Esophagus squamous epithelium (tissue), 5 donors: ENCODE data around the gene ITGB3. TPM values are rescaled to one million over a fixed set of nuclear protein-coding genes. Genes with fewer than 3 reads are reported as not detected.

ENCODE experiments used
- DNase-seq: peaks from one replicate; lab custom pipeline; 2025; lab: John Stamatoyannopoulos, UW
- H3K27ac ChIP-seq, 4 donors: fragments of 200-600 bp; sonication (generic); one replicate each; pipeline ENCODE4 v1.5.1; 2016 to 2019; ENCODE audit warnings: mild to moderate bottlenecking in 1 of 4
- H3K27me3 ChIP-seq, 4 donors: fragments of 200-600 bp; sonication (generic); 1 replicate in 3 of 4; 2 replicates in 1 of 4; pipeline versions ENCODE4 v1.5.1 to v1.6.0; 2017 to 2021; ENCODE audit warnings: antibody characterized with exemption in 1 of 4
- H3K36me3 ChIP-seq, 3 donors: fragments of 200-600 bp; sonication (generic); one replicate each; pipeline ENCODE4 v1.5.1; 2016 to 2019
- H3K4me1 ChIP-seq, 3 donors: fragments of 200-600 bp; sonication (generic); one replicate each; pipeline ENCODE4 v1.5.1; 2017 to 2019
- H3K4me3 ChIP-seq, 4 donors: fragments of 200-600 bp; sonication (generic); 1 replicate in 3 of 4; 2 replicates in 1 of 4; pipeline ENCODE4 v1.5.1; 2016 to 2019; ENCODE audit warnings: mild to moderate bottlenecking in 2 of 4, moderate library complexity in 1 of 4
- H3K9me3 ChIP-seq, 3 donors: fragments of 200-600 bp; sonication (generic); one replicate each; pipeline ENCODE4 v1.5.1; 2016 to 2019
- CTCF ChIP-seq, 6 experiments: fragments of 450-650 bp in 4 of 6; fragments of 200-600 bp in 2 of 6; sonication (generic) in 2 of 6; IDR thresholded peaks; one replicate each; pipeline ENCODE4 v1.5.1; 2016 to 2019; ENCODE audit warnings: antibody characterized with exemption in 6 of 6, mild to moderate bottlenecking in 4 of 6, moderate library complexity in 4 of 6
- POLR2A ChIP-seq, 4 donors: fragments of 450-650 bp; IDR thresholded peaks; one replicate each; pipeline ENCODE4 v1.6.1; 2017; ENCODE audit warnings: antibody characterized with exemption in 4 of 4, mild to moderate bottlenecking in 4 of 4, moderate library complexity in 3 of 4
- WGBS, 2 donors: methylation state at CpG; one replicate each; pipeline ENCODE4 v1.1.5; 2018; 5-methylcytosine and 5-hydroxymethylcytosine counted together
- intact Hi-C: fragments of 100-400 bp; cut with DNase I; formaldehyde crosslinking; loops from one replicate; pipeline ENCODE4 v1.15.0; 2022
- total RNA-seq, 4 donors: library from RNA; depleted of rRNA; stranded (reverse); fragments of >200 nt; gene quantifications; one replicate each; pipeline ENCODE4 v1.1.0, GENCODE V29; 2016
- donor health status: DM: yes; HTN: yes; CAD: no.

Gene ITGB3
- total RNA-seq, 4 donors from 2014 or later = 0.23 to 7.2 (median 2.8) TPM

GRCh38 chr17:47286198-47286914 lies 32.7 kb downstream of the ITGB3 start:
- no peak overlapping the region for H3K4me3 ChIP-seq
- no peaks in the 10 kb centered on the region for H3K4me1 ChIP-seq
- intact Hi-C loops = no loop called here
- no peak for DNase-seq
- no peaks in the 10 kb centered on the region for H3K27me3 ChIP-seq
- H3K36me3 ChIP-seq = peaks cover 0 to 8% (median 0%) of the 10 kb centered on the region in 3 donors
- H3K9me3 ChIP-seq = no peaks in the 10 kb centered on the region
- no peak overlapping the region for H3K27ac ChIP-seq
- 47 to 72% methylated on average over 3 to 6 of the region's 6 CpGs for WGBS, 2 donors
- TF ChIP-seq POLR2A (IDR thresholded peaks at IDR 0.05) (no peak), CTCF (IDR thresholded peaks at IDR 0.05) (no peak)

- TF ChIP-seq POLR2A (IDR thresholded peaks at IDR 0.05) (no peak), CTCF (IDR thresholded peaks at IDR 0.05) (no peak)
- no peak overlapping the region for H3K27ac ChIP-seq
- no peaks in the 10 kb centered on the region for H3K4me1 ChIP-seq
- DNase-seq = no peak
- H3K4me3 ChIP-seq = no peak overlapping the region
- 81 to 97% methylated on average over 3 to 4 of the region's 4 CpGs for WGBS, 2 donors
- intact Hi-C loops = no loop called here
- no peaks in the 10 kb centered on the region for H3K9me3 ChIP-seq
- peaks cover 0 to 8% (median 0%) of the 10 kb centered on the region in 3 donors for H3K36me3 ChIP-seq
- H3K27me3 ChIP-seq = no peaks in the 10 kb centered on the region
Measured at GRCh38 chr17:47287068-47287467, 33.4 kb downstream of the ITGB3 start.

GRCh38 chr17:47287639-47288038 lies 34.0 kb downstream of the ITGB3 start:
- Histone ChIP-seq H3K27me3 (no peaks in the 10 kb centered on the region), H3K4me3 (no peak overlapping the region), H3K27ac (no peak overlapping the region), H3K4me1 (no peaks in the 10 kb centered on the region), H3K36me3 (peaks cover 0 to 8% (median 0%) of the 10 kb centered on the region in 3 donors), H3K9me3 (no peaks in the 10 kb centered on the region)
- DNase-seq = no peak
- 70 to 71% methylated on average over 2 of the region's 2 CpGs for WGBS, 2 donors
- no peak for TF ChIP-seq CTCF (IDR thresholded peaks at IDR 0.05)
- no peak for TF ChIP-seq POLR2A (IDR thresholded peaks at IDR 0.05)
- intact Hi-C loops = no loop called here

GRCh38 chr17:47288531-47289116 lies 35.0 kb downstream of the ITGB3 start:
- intact Hi-C loops = no loop called here
- Histone ChIP-seq H3K27me3 (no peaks in the 10 kb centered on the region), H3K36me3 (peaks cover 0 to 8% (median 0%) of the 10 kb centered on the region in 3 donors), H3K9me3 (no peaks in the 10 kb centered on the region), H3K4me1 (peaks cover 0 to under 1% (median 0%) of the 10 kb centered on the region in 3 donors), H3K4me3 (no peak overlapping the region), H3K27ac (no peak overlapping the region)
- DNase-seq = no peak
- no peak for TF ChIP-seq CTCF (IDR thresholded peaks at IDR 0.05)
- no peak for TF ChIP-seq POLR2A (IDR thresholded peaks at IDR 0.05)
- WGBS, 2 donors = 76 to 81% methylated on average over 6 of the region's 6 CpGs

GRCh38 chr17:47289302-47289701 lies 35.7 kb downstream of the ITGB3 start:
- no peak overlapping the region for H3K27ac ChIP-seq
- H3K9me3 ChIP-seq = no peaks in the 10 kb centered on the region
- H3K36me3 ChIP-seq = peaks cover 0 to 8% (median 0%) of the 10 kb centered on the region in 3 donors
- 50 to 82% methylated on average over 1 of the region's 1 CpG for WGBS, 2 donors
- peaks cover 0 to 8% (median 0%) of the 10 kb centered on the region in 3 donors for H3K4me1 ChIP-seq
- no peak for DNase-seq
- no peaks in the 10 kb centered on the region for H3K27me3 ChIP-seq
- intact Hi-C loops = no loop called here
- H3K4me3 ChIP-seq = no peak overlapping the region
- no peak for TF ChIP-seq POLR2A (IDR thresholded peaks at IDR 0.05)
- no peak for TF ChIP-seq CTCF (IDR thresholded peaks at IDR 0.05)
